NOMO-1 treated with DMSO at 0.1 percent for 48 hours (cell line): ENCODE measurements around the gene MSX1.
"Not testable (repeated sequence)": the region's sequence is repeated elsewhere in the genome, so short reads cannot be mapped to it uniquely, and the experiment has no call there.

Experiments used
- DNase-seq: peaks from one replicate; lab custom pipeline; 2025; ENCODE audit not compliant: unreplicated experiment; lab: John Stamatoyannopoulos, UW

MSX1 gene

GRCh38 chr4:4859325-4859798 lies at the start of gene MSX1:
Gene MSX1, plus strand, starts transcription at chr4:4859665. Its CDS starts 235 bp downstream, at chr4:4859900.
- no peak for DNase-seq

- no peak for DNase-seq
These were observed 49.2 kb upstream of the MSX1 start for GRCh38 chr4:4810092-4810774.

DNA sequence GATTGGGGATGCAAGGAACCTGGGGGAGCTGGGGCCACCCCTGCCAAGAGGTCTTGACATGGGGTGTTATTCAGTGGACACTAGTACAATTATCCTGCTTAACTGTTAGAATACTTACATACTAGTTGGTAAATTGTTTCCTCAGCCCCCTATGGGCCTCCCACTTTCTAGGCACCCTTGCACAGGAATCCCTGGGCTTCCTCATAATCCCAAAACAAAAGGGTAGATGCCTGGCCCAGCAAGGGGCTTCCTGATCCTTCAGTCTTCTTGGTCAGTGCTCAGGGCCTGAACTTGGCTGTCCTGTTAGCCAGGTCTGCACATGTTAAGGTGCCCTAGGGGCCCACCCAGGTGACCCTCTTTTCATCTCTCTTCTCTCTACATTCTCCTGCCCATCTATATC lies 48.7 kb upstream of the MSX1 start:
- DNase-seq = no peak

DNA sequence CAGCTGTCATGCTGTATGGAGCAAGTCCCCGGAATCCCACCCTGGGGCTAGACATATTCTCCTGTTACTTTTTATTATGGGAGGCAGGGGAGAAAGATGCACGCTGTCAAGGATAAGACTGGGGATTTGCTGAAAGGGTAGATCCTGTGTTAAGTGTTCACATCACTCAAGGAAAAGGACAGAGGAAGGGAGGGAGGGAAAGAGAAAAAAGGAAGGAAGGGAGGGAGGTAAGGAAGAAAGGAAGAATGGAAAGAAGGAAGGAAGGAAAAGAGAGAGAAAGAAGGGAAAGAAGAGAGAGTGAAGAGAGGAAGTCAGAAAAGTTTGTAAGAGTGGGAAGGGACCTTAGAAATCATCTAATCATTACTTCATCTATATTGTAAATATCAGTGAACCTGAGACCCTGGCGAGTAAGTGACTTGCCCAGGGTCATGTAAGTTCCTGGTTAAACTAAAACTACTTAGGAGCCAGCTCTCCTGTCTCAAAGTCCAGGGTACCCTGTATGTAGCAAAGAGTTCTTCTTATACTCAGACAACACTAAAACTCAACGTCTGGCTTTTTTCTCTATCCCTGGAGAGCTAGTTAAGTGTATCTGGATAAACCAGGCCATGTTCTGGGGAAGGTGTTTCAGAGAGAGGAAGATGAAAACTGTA lies 47.2 kb upstream of the MSX1 start:
- no peak for DNase-seq

- DNase-seq = no peak
These were observed 40.9 kb upstream of the MSX1 start for GRCh38 chr4:4818415-4819212.

- DNase-seq = no peak
These were observed 40.3 kb upstream of the MSX1 start for GRCh38 chr4:4819213-4819606.

DNA sequence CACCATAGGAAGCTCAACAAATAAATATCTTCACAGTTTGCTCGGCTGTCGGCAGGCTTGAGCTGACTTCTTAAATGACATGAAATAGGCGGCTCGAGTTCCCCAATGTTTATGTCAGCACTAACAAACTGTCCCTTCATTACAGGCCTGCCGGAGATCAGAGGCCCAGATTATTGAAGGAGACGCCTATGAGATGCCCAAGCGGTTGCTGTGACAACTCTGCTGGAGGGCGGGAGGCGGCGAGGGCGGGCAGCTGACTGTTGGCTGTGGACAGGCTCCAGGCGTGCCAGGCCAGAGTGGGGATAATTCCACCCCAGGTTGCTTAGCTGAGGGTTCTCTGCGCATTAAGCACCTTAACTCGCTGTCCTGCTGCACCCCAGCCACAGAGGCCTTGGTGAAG lies 39.2 kb upstream of the MSX1 start:
- DNase-seq = no peak

- no peak for DNase-seq
These were observed 38.7 kb upstream of the MSX1 start for GRCh38 chr4:4820739-4821138.

GRCh38 chr4:4821577-4821976 lies 37.9 kb upstream of the MSX1 start:
- no peak for DNase-seq

DNA sequence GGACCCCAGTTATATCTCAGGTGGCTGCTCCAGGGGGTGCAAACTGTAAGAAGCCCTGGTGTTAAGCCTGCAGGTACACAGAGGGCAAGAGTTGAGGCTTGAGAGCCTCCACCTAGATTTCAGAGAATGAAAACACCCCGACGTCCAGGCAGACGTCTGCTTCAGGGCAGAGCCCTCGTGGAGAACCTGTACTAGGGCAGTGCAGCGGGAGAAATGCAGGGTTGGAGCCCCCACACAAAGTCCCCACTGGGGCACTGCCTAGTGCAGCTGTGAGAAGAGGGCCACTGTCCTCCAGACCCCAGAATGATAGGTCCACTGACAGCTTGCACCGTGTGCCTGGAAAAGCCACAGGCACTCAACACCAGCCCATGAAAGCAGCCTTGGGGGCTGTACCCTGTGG lies 37.2 kb upstream of the MSX1 start:
- DNase-seq = not testable (repeated sequence)

GRCh38 chr4:4823621-4824162 lies 35.8 kb upstream of the MSX1 start:
- DNase-seq = no peak

DNA sequence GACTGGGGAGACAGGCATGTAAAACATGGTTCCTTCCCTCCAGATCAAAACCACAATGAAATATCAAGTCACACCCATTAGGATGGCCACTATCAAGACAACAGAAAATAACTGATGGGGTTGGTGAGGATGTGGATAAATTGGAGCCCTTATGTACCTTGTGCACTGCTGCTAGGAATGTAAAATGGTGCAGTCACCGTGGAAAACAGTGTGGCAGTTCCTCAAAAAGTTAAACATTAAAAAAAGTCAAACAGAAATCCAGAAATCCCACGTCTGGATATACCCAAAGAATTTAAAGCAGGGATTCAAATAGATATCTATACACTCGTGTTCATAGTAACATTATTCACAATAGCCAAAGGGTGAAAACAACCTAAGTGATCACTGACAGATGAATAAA lies 35.2 kb upstream of the MSX1 start:
- DNase-seq = no peak

DNA sequence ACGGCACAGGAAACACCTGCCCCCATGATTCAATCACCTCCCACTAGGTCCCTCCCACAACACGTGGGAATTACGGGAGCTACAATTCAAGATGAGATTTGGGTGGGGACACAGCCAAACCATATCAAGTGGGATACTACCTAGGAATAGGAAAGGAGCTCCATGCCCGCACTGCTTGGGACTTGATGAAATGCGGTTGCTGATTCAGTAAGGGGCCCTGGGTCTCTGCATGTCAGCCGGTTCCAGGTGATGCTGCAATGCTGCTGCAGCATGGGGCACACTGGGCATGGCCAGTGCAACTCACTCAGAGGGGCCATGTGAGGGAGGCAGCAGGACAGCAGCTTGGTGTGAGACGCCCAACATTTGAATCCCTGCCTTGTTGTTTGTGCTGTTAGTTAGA lies 34.0 kb upstream of the MSX1 start:
- no peak for DNase-seq

DNA sequence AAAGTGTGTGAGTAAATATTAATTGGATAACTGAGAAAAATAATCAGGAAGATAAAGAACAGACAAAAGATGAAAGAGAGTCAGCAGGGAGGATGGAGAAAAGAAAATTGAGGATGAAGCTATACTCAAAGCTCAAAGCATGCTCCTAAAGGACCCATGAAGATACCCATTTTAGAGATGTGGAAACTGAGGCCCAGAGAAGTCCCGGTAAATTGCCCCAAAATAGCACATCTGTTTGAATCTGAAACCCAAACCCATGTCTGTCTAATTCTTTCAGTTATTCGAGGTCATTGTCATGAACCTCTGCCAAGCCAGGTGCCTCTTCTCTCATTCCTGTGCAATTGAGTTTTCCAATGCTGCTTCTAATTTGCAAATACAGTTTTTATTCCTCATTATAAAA lies 29.6 kb upstream of the MSX1 start:
- DNase-seq = no peak

GRCh38 chr4:4831266-4831665 lies 28.2 kb upstream of the MSX1 start:
- no peak for DNase-seq

GRCh38 chr4:4831825-4832224 lies 27.6 kb upstream of the MSX1 start:
- DNase-seq = no peak

DNA sequence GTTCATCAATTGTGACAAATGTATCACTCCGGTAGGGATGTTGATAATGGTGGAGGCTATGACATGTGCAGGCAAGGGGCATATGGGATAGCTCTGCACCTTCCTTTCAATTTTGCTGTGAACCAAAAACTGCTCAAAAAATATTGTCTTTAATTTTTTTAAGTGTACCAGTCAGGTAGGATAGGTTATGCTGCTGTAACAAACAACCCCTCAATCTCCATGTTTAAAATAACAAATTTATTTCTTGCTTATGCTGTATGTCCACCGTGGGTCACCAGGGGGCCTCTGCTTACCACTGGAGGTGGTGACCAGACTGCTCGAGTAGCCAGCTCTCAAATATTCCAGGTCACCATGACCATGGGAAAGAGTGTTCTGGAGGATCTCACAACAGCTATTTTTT lies 23.4 kb upstream of the MSX1 start:
- no peak for DNase-seq

- DNase-seq = no peak
These were observed 22.1 kb upstream of the MSX1 start for GRCh38 chr4:4837316-4837715.

DNA sequence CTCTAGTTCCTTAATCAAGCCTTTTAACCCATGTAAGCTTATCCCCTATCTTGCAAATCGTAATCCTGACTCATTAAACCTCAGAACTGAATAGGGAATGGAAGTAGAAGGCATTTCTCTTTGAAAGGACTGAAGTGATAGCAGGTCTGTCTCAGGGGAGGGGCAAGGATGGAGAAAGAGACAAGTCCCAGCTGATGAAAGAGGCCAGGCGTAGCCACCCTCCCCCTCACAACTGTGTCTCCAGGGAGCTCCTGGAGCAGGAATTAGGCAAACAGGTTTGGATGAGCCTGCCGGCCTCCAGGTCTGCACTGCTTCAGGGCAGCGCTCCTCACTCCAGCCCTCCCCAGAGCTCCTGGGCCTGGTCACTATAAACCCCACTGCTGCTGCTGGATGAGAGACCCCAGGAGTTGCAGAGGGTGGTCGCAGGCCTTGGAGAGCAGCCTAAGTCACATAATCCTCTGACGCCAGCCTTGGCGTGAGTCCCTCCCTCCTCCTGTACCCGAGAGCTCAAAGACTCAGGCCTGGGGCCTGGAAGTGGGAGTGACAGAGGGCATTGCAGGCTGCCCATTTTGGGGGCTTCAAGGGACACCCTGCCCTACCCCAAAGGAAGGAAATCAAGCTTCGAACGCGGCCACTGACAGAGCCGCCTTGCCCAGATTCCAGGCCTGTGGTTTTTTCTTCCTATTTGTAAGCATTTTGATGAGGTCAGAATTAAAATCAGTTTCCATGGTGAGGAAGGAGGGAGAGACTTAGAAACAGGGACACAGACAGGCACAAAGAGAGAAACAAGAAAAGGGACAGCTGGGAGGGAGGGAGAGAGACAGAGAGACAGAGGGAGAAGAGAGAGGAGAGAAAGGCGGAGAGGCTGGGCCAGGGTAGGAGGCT lies 21.2 kb upstream of the MSX1 start:
- no peak for DNase-seq

DNA sequence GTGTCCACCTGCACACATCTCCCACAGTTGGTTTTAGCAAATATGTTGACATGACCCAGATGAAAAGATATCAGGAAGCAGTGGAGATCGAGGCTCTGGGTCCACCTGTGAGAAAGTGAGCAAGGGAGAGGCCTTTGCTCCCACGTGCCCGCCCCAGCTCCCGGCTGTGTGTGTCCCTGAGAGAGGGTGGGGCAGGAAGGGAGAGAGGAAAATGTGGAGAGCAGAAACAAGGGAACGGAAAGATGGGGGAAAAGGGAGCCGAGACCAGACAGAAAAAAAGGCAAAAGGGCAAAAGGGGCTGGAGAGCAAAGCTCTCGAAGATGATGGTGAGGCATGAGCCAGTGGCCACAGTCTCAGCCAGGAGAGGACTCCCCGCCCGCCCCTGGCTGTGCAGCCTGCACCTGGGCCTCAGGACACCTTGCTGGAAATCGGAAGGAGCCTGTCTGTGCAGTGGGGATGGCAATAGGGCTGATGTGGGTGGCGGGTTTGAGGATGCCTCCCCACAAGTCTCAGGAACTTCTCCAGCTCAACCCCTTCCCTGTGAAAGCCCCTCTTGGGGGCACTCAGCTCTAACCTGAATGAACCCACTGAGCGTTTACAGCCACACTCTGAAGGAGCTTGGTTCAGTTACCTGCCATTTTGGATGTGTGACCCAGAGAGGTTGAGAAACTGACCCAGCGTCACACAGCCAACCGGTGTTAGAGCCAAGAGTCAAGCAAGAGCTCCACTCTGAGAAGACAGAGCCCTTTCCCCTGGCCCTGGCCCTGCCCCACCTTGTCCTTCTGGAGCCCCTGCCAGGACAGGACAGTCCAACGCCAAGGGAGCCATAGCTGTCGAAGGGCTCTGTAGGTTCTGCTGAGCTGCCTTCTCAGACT lies 20.3 kb upstream of the MSX1 start:
- no peak for DNase-seq
